SKM-1 treated with dmso at 0.1 percent for 144 hours (cell line): ENCODE data around the gene FMOD.

ENCODE experiments used
- DNase-seq: peaks from one replicate; lab custom pipeline; 2025; ENCODE audit not compliant: unreplicated experiment; lab: John Stamatoyannopoulos, UW

FMOD gene

DNA sequence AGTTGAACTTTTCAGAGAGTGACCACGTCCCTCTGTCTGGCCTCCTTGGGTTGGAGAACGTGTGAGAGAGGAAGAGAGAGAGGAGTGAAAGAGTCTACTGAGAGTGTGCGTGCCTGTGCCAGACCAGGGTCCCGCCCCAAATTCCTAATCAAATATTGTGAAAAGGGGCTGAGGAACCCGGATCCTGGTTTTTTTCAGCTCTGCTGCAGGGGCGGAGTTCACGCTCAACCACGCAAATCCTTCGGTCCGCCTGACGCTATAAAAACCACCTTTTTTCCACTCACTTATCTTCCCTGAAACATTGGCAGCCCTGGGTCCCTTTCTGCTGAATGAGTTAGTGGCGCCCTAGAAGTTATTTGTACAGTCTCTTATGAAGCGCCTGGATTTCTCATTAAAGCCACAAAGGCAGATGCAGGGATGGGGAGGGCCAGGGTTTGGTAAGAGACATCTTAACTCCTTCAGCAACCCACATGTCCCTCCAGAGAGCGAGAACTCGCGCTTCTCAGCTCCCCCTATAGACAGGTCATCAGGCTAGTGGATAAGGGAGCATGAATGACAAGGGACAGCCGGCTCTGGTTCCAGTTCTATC, at the start of gene FMOD:
TSS of gene FMOD (minus strand) at position 86 of the 589 bp plus-strand sequence. CDS start 2,852 bp downstream, outside the sequence.
- no peak for DNase-seq

- DNase-seq, result no peak
Observed at GRCh38 chr1:203396595-203397194, 45.8 kb upstream of the FMOD start.

- no peak for DNase-seq
Observed at GRCh38 chr1:203395751-203396150, 44.8 kb upstream of the FMOD start.

DNA sequence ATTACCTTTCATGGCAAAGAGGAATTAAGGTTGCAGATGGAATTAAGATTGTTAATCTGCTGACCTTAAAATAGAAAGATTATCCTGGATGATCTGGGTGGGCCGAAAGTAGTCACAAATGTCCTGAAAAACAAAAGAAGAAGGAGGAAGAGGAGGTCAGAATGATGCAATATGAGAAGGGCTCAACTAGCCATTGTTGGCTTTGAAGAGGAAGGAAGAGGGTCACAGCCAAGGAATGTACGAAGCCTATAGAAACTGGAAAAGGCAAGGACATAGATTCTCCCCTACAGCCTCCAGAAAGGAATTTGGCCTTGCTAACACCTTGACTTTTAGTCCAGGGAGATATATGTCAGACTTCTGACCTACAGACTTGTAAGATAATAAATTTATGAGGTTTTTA, 39.4 kb upstream of the FMOD start:
- peak; percentile 64 for DNase-seq

DNA sequence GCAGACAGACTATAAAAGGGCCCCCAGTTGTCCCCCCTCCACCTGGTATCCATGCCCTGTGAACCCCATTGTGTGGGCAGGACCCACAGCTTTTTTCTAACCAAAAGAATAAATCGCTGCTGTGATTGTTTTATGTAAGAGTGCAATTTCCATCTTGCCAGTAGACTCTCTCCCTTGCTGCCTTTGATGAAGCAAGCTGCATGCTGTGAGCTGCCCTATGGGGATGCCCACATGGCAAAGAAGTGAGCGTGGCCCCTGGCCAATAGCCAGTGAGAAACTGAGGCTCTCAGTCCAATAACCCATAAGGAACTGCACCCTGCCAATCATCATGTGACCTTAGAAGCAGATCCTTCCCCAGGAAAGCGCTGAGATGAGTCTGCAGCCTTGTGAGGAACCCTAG, 37.8 kb upstream of the FMOD start:
- DNase-seq, result no peak

GRCh38 chr1:203382026-203382425, 31.1 kb upstream of the FMOD start:
- DNase-seq, result no peak

DNA sequence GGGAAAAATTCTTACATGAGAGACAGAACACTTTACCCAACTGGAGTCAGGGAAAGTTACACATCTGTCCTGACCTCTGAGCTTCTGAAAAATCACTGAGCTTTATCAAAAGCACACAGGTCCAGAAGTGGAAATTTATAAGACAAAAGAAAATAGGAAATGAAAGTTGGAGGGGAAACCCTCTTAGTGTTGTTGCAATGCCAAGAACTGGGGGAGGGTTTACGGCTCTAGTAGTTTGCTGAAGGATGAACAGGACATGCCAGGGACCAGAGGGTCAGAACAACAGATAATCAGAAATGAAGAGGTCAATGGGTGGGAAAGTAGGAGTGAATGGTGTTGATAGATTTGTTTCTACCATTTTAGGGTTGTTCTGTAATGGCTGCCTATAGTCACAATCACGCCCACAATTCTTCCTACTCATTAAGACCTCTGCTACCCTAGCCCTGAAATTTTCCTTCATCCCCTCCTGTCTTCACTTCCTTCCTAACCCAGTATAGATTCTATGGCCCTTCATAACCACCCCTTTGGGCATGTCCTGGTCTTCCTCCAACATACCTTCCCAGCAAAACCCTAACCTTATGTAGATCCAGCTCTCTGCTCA, 30.3 kb upstream of the FMOD start:
- DNase-seq, result peak; percentile 42

- no peak for DNase-seq
Observed at GRCh38 chr1:203380420-203381150, 29.7 kb upstream of the FMOD start.

DNA sequence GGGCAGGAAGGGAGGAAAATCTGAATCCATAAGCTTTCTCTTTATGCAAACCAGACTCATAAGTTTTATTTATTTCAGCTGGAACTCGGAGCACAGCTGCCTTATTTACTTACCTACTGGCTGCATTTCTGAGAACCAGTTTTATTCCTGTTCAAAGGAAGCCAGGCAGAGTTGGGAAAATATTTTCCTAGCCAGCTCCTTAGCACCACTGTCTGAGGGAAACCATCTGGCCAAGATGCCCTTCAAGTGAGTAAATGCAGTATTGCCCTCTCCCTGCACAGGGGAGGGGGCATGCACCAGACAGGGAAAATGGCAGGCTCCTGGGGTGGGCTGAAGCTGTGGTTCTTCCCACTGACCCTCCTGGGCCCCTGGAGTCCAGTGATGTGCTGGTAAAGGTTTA, 28.9 kb upstream of the FMOD start:
- DNase-seq, result no peak

GRCh38 chr1:203378556-203379245, 27.8 kb upstream of the FMOD start:
- no peak for DNase-seq

DNA sequence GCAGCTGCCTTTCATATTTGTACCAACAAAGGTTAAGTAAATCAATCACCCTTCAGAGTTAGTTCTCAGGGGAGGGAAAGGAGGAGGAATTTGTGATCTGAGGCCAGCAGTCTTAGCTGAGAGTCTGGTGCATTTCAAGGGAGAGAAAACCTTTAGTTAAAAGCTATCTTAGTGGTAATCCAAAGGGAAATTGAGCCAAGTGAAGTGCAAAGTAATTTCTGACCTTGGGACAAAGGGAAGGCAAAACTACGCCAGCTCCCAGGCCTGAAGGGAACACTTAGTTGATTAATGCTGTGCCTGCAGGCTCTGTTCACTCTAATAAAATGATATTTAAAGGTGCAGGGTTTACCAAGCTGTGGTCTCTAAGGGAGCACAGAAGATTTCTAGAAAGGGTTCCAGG, 23.1 kb upstream of the FMOD start:
- no peak for DNase-seq

GRCh38 chr1:203373002-203373401, 22.1 kb upstream of the FMOD start:
- no peak for DNase-seq

DNA sequence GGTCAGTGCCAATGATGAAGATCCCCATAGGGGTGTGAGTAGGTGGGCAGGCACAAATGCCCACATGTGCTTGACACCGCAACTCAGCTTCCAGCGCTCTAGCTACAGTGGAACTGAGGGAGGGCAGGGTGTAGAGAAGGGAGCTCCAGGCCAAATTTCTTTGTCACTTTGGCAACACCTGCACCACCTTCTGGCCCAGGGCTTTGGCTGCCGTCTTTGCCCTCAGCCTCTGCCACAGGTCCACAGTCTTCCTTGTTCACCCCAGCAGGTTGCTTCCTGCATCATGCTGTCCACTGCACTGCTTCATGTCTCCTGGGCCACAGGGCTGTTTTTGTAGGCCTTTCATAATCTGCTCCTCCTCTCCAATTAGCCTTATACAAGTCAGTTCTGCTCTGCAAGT, 20.4 kb upstream of the FMOD start:
- no peak for DNase-seq

DNA sequence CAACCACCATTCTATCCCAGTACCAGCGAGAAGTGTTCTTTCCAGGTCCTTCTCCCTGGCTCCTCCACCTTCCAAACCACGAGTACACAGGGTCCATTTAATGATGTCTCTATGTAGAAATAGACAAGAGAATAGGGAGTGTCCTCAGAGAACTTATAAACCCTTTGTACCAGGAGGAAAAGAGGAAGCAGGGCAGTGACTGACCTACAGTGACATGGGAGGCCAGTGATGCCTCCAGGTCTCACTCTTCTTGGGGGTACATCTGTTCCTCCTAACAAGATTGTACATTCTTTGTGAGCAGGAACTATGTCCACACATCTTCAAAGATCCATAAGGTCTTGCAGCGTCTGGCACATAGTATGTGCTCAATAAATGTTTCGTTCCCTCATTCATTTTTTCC, 18.7 kb upstream of the FMOD start:
- DNase-seq, result peak; percentile 60

GRCh38 chr1:203368624-203369451, 17.9 kb upstream of the FMOD start:
- DNase-seq, result peak; percentile 93

- DNase-seq, result no peak
Observed at GRCh38 chr1:203367057-203367456, 16.1 kb upstream of the FMOD start.

- DNase-seq, result no peak
Observed at GRCh38 chr1:203366476-203366875, 15.6 kb upstream of the FMOD start.

- DNase-seq, result no peak
Observed at GRCh38 chr1:203364806-203365205, 13.9 kb upstream of the FMOD start.

GRCh38 chr1:203364094-203364801, 13.3 kb upstream of the FMOD start:
- no peak for DNase-seq

GRCh38 chr1:203362720-203363025, 11.8 kb upstream of the FMOD start:
- no peak for DNase-seq
